Embryonic facial prominence (tissue), 1 donor: ENCODE results near the gene SMIM44.
"Not testable (repeated sequence)": the region's sequence is repeated elsewhere in the genome, so short reads cannot be mapped to it uniquely, and the experiment has no call there.

Experiments
- DNase-seq: peaks from one replicate; pipeline ENCODE4 v3.0.0-alpha.2; 2016; ENCODE audit errors: extremely low spot score

Gene SMIM44

DNA sequence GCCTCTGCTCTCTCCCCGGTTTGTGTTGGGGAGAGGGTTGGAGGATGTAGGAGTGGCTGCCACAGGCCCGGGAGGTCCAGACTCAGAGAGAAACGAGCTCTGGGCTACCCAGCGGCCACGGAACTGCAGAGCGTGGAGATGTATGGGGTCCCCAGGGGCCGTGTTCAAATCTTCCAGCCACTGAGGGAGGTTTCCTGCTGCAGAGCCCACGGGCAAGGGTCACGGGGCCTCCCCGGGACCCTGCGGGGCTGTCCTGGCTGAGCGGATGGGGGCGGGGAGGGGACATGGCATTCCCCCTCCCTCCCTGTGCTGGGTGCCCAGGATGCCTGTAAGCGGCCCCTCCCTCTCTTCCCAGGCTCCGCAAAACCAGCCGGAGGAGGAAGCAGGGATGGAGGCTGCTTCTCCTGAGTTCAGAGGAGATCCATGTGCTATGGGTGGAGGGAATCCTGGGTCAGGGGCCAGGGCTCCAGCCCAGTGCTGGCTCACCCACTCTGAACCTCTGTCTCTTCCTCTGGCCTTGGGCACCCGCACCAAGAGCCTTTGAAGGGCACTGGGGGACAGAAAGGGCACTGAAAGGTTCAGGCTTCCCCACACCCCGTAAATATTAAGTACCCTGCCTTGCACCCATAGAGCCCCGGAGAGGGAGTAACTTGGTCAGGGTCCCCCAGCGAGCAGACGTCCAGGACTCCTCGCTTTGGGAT lies 25.6 kb downstream of the SMIM44 start:
- no peak for DNase-seq

DNA sequence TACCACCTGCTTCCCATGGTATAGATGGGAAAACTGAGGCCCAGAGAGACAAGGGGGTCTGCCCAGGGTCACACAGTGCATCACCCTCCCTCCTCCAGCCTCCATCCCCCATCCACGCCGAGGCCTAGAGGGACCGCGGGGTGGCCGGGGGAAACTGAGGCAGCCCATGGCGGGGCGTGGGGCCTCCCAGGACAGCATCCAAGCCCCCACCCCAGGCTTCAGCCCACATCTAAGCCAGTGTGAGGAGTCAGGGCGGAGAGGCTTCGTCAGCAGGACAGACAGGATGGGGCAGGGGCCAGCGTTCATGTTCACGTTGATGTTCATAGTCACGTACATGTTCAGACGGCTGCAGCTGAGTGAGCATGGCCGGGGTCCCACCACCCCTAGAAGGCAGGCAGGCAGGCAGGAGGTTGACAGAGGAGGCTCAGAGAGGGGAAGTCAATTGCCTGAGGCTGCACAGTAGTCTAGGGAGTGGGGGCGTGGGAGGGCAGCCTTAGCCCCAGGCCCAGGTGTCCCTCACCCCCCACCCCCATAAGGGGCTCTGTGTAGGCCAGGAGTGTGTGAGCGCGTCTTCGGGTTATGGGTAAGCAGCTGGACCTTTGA lies 26.2 kb downstream of the SMIM44 start:
- no peak for DNase-seq

DNA sequence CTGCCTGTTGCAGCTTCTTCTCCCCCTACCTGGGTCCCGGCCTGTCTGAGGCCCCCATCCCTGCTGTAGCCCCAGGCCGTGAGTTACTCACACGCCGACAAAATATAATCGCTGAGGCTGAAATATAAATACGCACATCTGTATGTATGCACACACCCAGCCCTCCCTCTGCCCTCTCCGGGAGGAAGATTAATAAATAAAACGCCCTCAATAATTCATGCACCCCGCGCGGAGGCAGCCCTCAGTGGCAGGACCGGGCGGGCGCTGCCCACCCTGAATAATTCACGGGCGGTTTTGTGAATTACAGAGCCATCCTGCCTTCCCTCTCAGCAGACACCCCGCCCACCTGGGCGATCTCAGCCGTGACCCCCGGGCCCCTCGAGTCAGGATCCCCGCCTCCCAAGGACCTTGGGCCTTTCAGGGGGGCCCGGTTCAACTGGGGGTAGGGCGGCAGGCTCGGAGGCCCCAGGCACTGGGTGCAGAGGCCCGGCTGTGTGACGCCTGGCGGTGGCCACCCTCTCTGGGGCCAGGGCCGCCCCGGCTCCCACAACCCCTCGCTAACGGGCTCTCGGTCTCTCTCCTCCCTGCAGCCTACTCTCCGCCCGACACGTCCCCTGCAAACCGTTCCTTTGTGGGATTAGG lies 27.2 kb downstream of the SMIM44 start:
- DNase-seq, result no peak

DNA sequence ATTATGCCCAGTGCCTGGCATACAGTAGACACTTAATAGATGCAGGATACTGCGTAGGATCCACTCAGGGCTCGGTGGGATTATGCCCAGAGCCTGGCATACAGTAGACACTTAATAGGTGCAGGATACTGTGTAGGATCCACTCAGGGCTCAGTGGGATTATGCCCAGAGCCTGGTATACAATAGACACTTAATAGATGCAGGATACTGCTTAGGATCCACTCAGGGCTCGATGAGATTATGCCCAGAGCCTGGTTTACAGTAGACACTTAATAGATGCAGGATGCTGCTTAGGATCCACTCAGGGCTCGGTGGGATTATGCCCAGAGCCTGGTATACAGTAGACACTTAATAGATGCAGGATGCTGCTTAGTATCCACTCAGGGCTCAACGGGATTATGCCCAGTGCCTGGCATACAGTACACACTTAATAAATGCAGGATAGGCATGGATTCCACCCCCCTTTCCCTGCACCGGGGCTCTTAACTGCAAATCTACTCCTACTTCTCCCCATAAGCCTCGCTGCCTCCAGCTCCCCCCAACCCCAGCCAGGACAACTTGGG lies 27.8 kb downstream of the SMIM44 start:
- DNase-seq, result no peak

DNA sequence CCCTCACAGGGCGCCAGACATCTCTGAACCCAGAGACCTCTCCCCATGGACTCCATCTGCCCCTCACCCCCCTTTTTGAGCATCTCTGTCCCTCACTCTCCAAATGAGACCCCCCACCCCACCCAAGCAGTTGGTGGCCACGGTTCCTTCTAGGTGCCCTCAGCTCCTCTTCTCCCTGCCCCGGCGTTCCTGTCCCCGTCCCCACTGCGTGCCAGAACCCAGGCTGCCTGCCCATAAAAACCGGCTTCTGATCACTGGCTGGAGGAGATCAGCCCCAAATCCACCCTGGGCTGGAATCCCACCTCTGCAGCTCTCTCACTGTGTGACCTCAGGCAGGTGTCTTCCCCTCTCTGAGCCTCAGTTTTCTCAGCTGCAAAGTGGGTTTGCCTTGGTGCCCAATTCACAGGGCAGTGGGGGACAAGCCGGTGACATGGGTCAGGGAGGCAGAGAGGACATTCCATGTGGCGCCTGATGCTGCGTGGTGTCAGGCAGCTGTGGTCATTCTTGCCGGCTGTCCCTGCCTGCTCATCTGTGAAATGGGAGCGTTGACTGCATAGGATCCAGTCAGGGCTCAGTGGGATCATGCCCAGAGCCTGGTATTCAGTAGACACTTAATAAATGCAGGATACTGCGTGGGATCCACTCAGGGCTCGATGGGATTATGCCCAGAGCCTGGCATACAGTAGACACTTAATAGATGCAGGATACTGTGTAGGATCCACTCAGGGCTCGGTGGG lies 28.4 kb downstream of the SMIM44 start:
- DNase-seq, result no peak

DNA sequence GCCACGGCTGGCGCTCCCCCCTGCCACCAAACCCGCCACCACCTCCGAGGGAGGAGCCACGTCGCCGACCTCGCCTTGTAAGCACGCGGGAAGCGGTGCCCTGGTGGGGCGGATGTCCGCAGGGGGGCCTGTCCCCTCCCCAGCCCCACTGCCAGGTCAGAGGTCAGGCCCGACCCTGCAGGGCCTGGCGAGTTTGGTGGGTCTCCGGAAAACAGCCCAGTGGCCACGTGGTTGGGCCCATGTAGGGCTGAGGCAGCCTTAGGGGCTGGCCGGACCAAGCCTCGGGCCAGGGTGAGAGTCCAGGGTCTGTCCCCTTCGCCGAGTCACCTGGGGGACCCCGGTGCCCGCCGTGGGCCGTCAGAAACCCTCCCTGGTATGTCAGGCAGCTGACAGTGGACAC lies 29.4 kb downstream of the SMIM44 start:
- DNase-seq, result no peak

DNA sequence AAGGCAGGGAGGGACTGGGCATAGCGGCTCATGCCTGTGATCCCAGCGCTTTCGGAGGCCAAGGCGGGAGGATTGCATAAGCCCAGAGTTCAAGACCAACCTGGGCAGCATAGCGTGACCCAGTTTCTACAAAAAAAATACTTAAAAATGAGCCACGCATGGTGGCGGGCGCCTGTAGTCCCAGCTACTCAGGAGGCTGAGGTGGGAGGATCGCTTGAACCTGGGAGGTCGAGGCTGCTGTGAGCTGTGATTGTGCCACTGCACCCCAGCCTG lies 30.4 kb downstream of the SMIM44 start:
- DNase-seq, result not testable (repeated sequence)

DNA sequence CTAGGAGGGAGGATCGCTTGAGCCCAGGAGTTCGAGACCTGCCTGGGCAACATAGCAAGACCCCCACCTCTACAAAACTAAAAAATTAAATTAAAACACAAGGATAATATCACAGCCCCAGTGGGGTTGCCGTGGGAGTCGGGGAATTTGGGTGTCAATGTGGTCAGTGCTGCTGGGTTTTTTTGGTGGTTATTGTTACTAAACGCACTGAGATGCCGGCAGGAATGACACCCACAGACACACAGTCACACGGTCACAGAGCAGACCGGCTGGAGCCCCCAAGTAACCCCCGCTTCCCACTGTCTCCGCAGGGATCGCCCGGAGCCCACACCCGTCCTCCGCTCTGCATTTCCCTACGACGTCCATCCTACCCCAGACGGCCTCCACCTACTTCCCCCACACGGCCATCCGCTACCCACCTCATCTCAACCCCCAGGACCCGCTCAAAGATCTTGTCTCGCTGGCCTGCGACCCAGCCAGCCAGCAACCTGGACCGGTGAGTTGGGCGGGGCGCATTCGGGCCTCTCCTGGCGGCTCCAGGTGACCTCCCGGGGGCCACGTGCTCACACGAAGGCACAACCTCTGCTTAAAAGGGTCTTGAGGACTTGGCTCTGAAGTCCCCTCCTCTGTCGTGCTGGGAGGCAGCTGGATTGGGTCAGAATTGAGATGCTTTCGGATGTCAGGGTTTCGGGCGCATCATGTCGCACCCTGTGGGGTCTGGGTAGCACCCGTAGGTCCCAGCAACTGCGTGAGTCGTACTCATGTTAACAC lies 30.9 kb downstream of the SMIM44 start:
- DNase-seq, result no peak

DNA sequence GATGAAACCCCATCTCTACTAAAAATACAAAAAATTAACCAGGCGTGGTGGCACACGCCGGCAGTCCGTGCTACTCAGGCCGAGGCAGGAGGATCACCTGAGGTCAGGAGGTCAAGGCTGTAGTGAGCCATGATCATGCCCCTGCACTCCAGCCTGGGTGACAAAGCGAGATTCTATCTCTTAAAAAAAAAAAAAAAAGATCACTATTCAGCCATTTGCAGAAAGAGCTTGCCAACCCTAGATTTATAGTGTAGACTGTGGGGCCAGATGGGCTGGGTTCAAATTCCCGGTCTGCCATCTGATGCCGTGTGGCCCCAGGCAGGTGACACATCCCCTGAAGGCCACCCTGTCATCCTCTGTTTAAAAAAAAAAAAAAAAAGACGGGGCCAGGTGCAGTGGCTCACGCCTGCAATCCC lies 31.8 kb downstream of the SMIM44 start:
- no peak for DNase-seq

DNA sequence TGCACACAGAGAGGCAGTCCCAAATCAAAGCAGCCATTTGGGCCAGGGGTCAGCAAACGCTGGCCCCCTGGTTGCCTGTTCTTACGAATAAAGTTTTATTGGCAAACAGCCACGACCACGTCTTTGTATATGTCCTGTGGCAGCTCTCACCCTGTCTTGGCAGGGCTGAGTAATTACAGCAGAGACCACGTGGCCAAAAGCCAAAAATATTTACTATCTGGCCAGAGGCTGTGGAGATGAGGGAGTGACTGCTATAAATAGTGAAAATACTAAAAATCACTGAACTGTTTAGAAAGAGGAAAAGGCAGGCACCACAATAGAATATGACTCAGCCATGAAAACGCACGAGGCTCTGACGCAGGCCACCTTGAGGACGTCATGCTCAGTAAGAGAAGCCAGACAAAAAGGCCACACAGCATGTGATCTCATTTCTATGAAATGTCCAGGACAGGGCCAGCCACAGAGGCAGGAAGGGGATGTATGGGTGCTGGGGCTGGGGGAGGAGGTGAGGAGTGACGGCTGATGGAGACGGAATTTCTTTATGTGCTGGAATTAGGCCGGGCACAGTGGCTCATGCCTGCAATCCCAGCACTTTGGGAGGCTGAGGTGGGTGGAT lies 32.3 kb downstream of the SMIM44 start:
- no peak for DNase-seq

DNA sequence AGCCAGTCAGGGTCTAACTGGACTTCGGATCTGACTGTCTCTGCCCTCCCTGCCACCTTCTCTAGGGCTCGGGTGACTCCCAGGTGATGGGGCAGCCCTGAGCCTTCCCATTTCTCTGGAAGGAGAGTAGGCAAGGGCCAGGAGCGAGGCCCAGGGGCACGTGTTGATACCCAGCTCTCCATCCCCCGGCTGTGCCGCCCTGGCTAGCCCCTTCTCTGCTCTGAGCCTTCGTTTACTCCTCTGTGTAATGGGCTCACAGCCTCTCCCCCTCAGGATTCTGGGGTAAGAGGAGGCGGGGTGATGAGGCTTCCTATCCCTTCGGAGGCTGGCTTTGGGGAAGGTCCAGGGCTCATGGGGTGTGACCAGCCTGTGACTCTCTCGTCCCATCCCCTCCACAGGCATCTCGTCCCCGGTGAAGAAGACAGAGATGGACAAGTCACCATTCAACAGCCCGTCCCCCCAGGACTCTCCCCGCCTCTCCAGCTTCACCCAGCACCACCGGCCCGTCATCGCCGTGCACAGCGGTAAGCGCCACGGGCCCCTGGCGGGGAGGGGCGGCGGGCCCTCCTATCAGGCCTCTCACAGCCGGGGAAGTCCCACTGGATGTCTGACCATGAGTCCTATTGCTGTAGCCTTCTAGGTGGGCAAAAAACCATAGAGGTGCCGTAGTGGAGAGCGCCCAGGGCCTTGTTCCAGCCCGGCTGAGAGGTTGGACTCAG lies 34.5 kb downstream of the SMIM44 start:
- no peak for DNase-seq

DNA sequence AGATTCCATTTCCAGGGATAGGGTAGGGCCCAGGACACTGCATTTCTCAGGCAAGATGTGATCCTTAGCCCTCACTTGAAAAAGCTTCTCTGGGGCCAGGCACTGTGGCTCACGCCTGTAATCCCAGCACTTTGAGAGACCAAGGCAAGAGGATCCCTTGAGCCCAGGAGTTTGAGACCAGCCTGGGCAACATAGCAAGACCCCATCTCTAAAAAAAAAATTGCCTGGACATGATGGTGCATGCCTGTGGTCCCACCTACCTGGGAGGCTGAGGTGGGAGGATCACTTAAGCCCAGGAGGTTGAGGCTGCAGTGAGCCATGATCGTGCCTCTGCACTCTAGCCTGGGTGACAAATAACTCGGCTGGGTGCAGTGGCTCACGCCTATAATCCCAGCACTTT lies 36.6 kb downstream of the SMIM44 start:
- DNase-seq, result not testable (repeated sequence)

DNA sequence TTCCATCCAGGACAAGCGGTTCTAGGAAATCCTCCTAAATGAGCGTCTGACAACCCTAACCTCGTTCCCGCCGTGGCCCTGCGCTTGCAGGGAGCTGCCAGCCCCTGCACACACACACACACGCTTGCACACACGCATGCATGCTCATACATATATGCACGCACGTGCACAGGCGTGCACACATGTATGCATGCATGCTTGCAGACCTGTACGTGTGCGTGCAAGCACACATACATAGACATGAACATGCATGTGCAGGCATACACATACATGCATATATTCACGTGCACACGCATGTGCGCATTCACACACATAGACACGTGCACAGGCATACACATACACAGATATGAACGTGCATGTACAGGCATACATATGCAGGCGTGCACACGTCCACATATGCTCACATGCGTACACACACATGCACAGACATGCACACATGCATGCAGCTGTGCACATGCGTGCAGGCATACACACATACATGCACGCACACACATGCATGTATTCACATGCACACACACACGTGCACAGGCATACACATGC lies 38.5 kb downstream of the SMIM44 start:
- DNase-seq, result no peak

DNA sequence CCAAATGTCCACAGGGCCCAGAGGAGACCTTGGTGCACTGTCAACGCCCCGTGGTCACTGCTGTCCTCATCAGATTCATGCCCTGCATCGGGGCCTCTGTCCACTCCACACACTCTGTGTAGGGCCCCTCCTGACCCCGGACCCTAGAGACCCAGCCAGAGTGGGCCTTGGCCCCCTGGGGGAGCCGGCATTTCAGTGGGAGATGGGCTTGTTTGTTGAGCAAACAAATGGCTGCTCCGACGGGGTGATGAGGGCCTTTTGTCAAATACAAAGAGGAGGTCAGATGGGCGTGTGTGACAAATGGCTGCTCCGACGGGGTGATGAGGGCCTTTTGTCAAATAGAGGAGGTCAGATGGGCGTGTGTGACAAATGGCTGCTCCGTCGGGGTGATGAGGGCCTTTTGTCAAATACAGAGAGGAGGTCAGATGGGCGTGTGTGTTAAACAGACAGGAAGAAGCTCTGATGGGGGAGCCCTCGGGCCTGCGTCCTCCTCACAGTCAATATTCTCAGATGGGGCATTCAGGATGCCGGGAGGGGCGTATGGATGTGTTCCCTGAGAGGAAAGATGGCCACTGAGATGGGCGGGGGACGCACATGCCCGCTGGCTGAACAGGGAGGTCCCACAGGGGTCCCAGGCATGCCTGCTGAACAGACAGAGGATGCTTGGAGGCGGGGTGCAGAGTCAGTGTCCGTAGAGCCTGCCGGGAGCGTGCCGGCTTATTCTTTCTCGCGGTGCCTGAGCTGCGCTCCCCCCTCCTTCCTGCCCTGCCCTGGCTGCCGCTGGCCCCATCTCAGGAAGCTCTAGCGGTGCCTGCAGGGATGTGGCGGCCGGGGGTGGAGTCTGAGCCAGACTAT lies 39.2 kb downstream of the SMIM44 start:
- DNase-seq, result no peak

DNA sequence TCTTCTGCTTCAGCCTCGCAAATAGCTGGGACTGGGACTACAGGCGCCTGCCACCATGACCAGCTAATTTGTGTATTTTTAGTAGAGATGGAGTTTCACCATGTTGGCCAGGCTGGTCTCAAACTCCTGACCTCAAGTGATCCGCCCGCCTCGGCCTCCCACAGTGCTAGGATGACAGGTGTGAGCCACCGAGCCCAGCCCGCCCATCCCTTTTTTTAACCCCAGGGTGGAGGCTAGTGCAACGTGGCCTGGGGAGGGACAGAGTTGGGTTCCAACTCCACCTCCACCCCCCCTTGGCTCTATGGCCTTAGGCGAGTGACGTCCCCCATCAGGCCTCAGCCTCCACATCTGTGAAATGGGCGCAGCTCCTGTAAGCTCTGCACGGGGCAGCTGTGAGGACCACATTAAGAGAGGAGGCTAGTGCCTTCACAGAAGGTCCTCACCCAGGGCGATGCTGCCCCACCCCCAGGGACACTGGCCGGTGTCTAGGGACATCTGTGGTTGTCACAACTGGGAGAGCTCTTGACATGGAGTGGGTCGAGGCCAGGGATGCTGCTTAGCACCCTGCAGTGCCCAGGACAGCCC lies 40.7 kb downstream of the SMIM44 start:
- no peak for DNase-seq

DNA sequence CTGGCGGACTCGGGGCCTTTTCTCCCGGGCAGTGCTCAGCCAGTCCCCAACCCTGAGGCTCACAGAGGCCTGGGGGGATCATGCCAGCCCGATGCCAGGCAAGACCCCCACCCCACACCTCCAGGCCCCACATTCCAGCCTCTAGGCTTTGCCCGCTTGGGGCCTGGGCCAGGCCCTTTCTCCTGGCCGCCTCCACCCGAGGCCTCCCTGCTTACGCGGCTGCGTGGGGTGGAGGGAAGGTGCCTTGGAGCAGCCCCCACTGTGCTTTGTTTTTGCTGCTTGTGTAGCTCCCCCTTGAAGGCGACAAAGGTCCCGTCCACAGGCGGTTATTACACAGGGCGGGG lies 41.3 kb downstream of the SMIM44 start:
- DNase-seq, result no peak

DNA sequence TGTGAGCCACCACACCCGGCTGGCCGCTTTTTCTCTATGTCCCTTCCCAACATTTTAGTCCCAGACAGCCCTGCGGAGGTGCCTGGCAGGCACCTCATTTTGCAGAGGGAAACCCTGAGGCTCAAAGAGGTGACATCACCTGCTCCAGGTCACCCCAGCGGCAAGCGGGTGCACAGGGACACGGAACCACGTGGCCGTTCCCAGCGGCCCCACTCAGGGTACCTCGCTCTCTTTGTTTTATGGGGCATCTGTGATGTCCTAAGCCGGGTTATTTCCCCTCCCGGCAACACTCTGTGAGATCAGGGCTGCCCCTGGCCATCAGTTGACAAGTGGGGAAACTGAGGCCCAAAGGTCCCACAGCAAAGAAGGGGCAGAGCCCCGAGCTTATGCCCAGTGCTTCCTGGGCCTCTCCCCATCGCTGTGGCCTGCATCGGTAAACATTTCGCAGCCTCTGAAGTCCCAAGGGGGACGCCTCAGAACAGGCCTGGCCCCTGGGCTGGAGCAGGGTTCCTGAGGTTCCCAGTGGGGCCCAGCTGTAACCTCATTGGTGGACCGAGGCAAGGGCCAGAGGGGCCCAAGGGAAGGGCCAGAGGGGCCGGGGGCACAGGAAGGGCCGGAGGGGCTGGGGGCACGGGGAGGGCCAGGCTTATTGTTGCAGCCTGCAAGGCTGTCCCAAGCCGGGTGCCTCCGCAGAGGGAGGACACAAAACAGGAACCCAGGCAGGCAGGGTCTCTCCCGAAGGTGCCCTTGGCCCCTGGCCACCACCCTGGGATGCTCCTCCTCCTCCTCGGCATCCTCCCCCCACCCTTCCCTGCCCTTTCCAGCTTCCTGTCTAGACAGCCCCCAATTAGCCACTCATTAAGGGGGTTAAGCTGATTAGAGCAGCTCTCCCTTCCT lies 41.9 kb downstream of the SMIM44 start:
- no peak for DNase-seq

DNA sequence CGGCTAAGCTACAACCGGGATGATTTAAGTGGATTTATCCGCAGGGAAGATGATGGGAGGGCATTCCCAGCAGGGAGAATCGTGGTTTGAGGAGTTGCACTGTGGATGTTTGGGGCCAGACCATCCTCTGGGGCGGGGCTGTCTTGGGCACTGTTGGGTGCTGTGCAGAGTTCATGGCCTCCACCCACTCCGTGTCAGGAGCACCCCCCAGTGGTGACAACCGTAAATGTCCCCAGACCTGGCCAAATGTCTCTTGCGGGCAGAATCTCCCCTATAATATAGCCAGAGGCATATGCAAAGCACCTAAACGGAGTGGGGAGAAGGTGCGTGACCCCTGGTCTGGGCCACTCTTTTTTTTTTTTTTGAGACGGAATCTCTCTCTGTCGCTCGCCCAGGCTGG lies 43.2 kb downstream of the SMIM44 start:
- no peak for DNase-seq
